SK-N-SH treated with all-trans-retinoic acid at 6 μM for 48 hours (cell line): ENCODE data around the gene SPATA20.

ENCODE experiments used
- ARNTL ChIP-seq: fragments of 450-650 bp; formaldehyde crosslinking; IDR thresholded peaks from 2 replicates; pipeline ENCODE4 v1.5.0; 2020; ENCODE audit warnings: low read depth, mild to moderate bottlenecking, moderate library complexity, borderline replicate concordance
- CREB5 ChIP-seq: fragments of 250-450 bp; sonication (Bioruptor Pico); IDR thresholded peaks from 2 replicates; pipeline ENCODE4 v1.5.1; 2020; ENCODE audit warnings: low read depth, mild to moderate bottlenecking, moderate library complexity
- POU6F1 ChIP-seq: fragments of 250-450 bp; sonication (Bioruptor Pico); IDR thresholded peaks from 2 replicates; pipeline ENCODE4 v1.8.0; 2021; ENCODE audit warnings: low read depth, mild to moderate bottlenecking, moderate library complexity, borderline replicate concordance
- TOX ChIP-seq: fragments of 250-450 bp; sonication (Bioruptor Pico); IDR thresholded peaks from 2 replicates; pipeline ENCODE4 v1.8.0; 2021; ENCODE audit warnings: mild to moderate bottlenecking, moderate library complexity, borderline replicate concordance
- TF ChIP-seq, protein P1 (sequence below): fragments of 250-450 bp; sonication (Bioruptor Pico); IDR thresholded peaks from 2 replicates; pipeline ENCODE4 v1.5.1; 2021; ENCODE audit warnings: mild to moderate bottlenecking, moderate library complexity

DNA sequence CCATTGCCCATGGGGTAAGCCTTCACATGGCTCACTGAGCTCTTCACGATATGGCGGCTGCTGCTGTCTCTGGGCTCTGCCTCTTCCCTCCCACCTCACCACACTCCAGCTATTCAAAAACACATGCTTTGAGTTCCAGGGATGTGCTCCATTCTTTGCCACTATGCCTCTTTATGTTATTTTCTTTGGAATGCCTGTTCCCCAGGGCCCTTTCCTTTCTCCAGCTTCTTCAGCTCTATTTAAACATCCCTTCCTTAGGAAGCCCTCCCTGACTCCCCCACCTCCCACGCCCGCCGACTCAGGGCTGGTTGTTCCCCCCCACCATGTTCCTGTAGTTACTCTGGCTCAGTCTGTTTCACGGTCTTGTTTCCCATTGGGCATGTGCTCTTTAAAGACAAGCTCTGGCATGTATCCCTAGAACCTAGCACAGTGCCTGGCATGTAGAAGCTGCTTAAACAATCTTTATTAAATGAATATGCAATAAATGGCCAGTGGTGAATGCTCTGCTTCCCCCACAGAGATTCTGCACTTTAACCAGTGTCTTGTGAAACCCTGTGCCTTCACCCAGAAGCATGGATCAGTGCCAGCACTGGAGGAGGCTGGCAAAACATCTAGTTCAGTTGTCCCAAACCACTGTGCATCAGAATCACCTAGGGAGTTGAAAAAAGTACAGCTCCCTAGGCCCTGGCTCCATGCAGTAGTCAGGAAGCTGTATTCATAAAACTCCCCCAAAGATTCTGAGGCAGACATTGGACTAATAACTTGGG lies 31.9 kb upstream of the SPATA20 start:
- no peak for TF ChIP-seq ARNTL (CRISPR knock-in tag)
- TF ChIP-seq CREB5: no peak
- TF ChIP-seq TOX (CRISPR knock-in tag): no peak
- TF ChIP-seq, protein P1, sequence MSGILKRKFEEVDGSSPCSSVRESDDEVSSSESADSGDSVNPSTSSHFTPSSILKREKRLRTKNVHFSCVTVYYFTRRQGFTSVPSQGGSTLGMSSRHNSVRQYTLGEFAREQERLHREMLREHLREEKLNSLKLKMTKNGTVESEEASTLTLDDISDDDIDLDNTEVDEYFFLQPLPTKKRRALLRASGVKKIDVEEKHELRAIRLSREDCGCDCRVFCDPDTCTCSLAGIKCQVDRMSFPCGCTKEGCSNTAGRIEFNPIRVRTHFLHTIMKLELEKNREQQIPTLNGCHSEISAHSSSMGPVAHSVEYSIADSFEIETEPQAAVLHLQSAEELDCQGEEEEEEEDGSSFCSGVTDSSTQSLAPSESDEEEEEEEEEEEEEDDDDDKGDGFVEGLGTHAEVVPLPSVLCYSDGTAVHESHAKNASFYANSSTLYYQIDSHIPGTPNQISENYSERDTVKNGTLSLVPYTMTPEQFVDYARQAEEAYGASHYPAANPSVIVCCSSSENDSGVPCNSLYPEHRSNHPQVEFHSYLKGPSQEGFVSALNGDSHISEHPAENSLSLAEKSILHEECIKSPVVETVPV: no peak
- no peak for TF ChIP-seq POU6F1
